Stimulated activated CD4-positive, alpha-beta T cell treated with anti-CD3 and anti-CD28 coated beads, Interleukin-2, amount 100 ng/mL, for 24 hours (primary cell): ENCODE measurements around the gene UBAP2L.
"Not testable (repeated sequence)": the region's sequence is repeated elsewhere in the genome, so short reads cannot be mapped to it uniquely, and the experiment has no call there.

Experiments
- DNase-seq, 2 donors: peaks; one replicate each; pipeline ENCODE4 v3.0.0-alpha.2; 2020

UBAP2L gene

DNA sequence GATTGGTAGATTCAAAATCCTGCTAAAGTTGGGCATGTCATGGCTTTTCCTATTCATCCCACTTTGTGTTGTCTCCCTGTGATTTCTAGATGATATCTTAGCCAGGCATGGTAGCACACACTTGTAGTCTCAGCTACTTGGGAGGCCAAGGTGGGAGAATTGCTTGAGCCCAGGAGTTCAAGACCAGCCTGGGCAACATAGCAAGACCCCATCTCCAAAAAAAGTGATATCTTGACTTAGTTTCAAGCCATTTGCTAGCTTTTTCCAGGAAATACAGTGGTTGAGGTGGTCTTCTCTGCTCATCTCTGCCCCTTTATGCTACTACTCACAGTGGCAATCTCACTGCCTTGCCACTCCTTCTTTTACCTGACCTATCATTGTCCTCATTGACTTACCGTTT lies 39.4 kb downstream of the UBAP2L start:
- DNase-seq = no peak

DNA sequence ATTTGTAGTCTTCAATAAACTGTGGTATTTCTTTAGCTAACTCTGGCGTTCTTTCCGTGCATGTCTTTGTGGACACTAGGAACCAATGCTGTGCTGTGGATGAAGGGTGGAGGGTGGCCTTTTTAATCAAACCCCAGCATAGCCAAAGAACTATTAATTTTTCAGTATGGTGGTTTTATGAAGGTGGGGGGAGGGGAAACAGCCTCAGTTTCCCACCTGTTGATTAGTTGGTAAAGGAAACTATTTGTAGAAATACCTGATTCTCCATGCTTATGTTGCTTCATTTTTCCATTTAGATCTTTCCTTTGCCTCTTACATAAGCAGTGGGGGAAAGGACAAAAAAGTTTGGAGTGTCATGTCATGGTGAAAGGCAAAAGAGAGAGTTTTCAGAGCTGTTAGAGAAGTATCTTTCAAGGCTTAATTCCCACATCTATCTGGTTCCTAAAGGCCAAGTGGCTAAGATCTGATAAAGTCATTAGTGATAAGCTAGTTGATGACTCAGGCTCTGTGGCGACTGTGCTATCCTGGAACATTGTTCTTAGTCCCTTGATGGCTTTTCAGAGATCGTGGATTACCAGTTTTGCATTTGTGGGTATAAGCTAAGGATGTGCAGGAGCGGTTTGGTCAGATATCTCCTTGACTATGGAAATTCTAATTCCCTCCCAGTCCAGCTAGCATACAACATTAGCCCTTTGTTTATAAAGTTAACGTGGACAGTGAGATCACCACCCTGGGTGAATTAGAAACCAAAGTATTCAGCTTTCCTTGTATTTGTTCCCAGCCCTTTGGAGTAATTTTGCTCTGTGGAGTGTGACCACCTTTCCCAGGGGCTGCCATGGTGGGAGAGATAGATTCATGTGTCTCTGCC lies 42.9 kb downstream of the UBAP2L start:
- no peak for DNase-seq

DNA sequence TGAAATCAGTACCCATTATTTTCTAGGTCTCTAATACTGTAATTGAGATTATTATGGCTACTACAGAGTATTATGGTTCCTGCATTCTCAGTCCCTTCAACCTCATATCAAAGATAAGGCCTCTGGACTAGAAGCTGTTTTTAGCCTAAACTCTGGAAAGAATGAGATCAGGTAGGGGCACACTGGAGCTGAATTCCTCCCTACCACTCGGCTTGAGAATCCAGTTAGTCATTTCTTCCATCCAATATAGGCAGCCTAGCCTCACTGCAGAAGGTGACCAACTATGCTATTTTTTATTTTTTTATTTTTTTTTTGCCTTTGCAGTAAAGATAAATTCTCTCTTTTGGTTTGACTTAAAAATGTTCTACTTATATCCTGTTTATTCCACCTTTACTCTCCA lies 43.7 kb downstream of the UBAP2L start:
- no peak for DNase-seq

DNA sequence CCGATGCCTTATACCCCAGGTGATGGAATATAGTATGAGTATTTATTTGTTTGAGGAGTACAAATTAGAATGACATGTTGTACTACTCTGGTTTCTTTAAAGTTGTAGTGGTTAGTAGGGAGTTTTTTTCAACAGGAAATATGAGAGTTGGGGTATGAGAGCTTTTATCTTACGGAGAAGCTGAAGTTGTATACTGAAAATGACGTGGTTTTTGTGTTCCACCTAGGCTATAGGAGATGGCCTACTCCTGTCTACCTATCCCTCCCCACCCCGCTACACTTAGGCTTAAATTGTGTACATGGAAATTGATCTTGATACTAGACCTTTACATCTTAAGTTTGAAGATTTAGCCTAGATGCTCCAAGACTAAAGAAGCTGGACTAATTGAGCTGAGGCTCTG lies 44.8 kb downstream of the UBAP2L start:
- DNase-seq = no peak

DNA sequence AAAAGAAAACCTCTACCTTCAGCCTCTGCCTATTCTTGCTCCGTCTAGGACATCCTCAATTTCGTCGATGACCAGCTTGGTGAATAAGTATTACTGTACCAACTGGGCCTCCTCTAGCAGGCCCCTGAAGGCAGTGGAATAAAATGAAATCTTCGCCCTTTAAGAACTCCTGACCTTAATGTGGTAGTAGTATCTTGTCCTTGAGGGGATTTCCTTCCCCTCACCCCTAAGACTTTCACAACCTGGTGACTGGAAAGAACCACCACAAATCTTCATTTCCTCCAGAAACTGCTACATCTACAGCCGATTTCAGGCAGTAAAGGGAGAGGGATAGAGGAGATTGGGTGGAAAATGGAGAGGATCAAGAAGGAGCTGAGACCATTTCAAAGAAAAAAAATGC lies 50.1 kb downstream of the UBAP2L start:
- no peak for DNase-seq

DNA sequence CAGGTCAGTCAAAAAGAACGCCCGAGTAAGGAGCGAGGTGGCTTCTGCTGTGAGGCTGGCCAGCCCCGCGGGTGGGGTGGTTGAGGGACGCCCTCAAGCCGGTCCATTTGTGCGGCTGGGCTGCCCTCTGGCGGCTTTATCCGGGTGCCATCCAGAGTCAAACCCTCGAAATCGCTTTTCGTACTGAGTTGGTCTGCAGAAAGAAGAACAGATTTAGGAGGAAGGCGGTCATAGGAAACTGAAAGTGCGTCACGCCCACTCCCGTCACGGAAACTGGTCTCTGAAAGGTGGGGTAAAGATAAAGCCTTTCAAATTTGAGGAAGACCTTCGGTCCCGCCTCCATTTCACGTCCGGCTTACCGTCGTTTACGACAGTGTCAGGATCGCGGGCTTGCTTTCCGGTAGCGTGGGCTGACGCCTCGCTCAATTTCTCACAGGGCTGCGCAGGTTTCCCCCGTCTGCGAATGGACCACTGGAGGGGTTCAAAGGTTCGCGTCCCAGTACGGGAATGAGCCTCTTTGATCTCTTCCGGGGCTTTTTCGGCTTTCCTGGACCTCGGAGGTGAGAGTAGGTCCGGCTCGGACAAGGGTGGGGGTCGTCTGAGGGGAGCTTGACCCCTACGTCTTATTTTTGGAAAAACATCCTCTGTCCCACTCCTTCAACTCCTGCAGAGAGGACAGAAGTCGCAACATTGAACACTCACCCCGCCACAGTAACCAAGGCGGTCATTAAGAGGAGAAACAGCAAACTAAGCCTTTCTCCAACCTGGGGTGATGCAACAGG lies 51.7 kb downstream of the UBAP2L start, which contains the start of gene HAX1:
HAX1 (plus strand) TSS at position 413 of the 782 bp plus-strand sequence; CDS start at position 508, 95 bp downstream.
- peak; percentile 98 for DNase-seq

DNA sequence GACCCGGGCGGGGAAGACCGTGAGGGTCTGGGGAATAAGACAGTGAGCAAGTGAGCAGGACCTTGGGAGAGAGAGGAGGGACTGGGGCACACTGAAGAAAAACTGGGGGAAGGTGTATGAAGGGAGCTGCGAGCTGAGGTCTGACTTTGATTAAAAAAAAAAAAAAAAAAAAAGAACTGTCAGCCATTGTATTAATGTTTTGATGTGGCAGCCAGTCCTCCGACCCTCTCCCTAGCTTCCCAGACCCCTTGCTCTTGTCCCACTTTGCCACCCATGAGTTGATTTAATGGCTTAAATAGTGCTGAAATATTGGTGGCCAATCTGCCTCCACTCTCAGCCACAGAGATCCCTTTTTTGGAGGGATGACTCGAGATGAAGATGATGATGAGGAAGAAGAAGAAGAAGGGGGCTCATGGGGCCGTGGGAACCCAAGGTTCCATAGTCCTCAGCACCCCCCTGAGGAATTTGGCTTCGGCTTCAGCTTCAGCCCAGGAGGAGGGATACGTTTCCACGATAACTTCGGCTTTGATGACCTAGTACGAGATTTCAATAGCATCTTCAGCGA lies 52.3 kb downstream of the UBAP2L start:
- no peak for DNase-seq

DNA sequence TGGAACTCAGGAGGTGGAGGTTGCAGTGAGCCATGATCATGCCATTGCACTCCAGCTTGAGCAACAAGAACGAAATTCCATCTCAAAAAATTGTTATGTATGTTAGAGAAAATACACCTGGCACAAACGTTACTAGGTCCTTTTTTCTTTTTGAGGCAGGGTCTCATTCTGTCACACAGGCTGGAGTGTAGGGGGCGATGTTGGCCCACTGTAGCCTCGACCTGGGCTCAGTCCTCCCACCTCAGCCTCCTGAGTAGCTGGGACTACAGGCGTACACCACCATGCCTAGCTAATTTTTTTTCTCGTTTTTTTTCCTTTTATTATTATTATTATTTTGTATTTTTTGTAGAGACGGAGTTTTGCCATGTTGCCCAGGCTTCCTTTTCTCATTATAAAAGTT lies 56.0 kb downstream of the UBAP2L start:
- peak; percentile 30 to 40 for DNase-seq

DNA sequence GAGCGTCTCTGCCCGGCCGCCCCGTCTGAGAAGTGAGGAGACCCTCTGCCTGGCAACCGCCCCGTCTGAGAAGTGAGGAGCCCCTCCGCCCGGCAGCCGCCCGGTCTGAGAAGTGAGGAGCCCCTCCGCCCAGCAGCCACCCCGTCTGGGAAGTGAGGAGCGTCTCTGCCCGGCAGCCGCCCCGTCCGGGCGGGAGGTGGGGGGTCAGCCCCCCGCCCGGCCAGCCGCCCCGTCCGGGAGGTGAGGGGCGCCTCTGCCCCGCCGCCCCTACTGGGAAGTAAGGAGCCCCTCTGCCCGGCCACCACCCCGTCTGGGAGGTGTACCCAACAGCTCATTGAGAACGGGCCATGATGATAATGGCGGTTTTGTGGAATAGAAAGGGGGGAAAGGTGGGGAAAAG lies 66.8 kb downstream of the UBAP2L start:
- not testable (repeated sequence) for DNase-seq

DNA sequence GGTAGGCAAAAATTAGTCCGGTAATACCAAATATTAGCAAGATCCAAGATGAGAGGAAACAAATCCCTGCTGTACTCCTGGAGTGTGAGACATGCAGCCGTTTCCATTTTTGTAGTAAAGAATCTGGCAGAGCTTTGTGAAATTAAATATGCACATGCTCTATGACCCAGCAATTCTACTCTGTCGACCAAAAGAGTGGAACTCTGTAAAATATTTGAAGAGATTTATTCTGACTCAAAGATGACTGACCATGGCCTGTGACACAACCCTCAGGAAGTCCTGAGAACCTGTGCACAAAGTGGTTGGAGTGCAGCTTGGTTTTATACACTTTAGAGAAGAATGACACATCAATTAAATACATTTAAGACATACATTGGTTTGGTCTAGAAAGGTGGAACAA lies 67.9 kb downstream of the UBAP2L start:
- no peak for DNase-seq

DNA sequence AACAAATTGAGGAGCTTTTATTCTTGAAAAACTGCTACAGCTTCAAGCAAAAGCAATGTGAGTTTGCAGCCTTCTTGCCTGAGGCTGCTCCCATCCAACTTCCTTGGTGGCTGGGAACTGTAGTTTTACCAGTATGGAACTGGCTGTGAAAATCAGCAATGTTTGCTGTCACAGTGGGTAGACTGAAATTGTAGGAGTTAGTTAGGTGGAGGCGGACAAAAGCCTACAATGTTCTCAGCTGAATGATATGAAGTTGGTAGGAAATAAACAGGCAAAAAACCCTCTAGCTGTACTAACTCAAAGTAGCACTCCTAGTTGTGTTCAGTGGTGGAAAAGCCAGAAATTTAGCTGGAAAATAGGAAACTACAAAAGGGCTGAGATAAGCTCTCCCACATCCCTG lies 70.2 kb downstream of the UBAP2L start:
- no peak for DNase-seq

DNA sequence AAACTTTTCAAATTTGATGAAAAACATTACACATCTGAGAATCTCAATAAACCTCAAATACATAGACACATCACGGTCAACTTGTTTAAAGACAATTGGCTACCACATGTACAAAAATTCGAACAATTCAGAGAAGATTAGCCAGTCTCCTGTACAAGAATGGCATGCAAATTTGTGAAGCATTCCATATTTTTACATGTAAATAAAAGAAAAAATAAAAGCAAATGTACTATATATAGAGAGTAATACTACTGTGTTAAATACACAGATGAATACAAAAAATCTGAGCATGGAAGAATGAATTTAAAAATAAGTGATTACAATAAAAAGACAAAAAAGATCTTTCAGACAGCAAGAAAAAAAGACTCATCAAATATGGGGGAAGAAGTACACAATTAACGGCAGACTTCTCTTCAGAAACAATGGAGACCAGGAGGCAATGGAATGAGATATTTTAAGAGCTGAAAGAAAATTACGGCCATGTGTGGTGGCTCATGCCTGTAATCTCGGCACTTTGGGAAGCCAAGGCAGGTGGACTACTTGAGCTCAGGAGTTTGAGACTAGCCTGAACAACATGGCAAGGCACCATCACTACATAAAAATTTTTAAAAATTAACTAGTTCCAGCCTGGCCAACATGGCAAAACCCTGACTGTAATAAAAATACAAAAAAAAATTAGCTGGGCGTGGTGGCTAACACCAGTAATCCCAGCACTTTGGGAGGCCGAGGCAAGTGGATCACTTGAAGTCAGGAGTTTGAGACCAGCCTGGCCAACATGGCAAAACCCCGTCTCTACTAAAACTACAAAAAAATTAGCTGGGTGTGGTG lies 74.9 kb downstream of the UBAP2L start:
- no peak for DNase-seq

DNA sequence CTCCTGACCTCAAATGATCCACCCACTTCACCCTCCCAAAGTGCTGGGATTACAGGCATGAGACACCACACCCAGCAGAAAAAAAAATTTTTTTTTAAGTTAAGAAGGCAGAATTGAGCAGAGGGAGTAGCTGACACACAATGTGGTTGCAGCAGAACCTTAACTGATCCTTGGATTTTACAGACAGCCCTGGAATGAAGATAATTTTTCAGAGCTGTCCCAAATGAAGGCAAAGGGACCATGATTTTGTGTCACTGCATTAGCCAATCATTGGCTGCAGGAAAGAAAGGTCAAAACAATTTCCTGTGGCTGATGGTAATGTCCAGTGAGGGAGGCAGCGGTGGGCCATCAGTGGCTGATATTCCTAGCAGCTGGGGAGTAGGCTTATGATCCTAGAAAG lies 80.8 kb downstream of the UBAP2L start:
- no peak for DNase-seq

DNA sequence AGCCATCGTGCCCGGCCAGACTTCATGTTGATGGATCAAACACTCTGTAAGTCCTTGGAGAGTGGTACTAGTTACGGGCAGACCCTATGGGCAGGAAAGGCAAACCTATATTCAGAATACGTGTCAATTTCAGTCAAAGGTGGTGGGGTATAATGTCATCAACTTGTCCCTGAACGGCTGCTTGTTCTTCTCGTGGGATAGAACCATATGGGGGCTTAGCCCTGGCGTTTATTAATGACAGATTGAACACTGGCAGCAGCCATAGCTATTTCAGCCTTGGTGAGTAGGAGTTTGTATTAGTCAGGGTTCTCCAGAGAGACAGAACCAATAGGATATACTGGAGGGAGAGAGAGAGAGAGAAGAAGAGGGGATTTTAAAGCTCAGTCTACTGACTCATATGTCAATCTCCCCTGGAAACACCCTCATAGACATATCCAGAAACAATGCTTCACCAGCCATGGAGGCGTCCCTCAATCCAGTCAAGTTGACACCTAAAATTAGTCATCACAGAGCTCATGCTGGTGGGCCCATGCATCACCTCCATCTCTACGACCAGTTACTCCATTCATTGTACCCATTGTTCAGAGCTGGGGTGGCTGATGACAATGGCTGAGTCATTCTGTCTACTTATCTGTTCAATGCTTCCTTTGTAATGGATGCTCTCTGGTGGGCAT lies 84.0 kb downstream of the UBAP2L start:
- peak; percentile 48 to 58 for DNase-seq

DNA sequence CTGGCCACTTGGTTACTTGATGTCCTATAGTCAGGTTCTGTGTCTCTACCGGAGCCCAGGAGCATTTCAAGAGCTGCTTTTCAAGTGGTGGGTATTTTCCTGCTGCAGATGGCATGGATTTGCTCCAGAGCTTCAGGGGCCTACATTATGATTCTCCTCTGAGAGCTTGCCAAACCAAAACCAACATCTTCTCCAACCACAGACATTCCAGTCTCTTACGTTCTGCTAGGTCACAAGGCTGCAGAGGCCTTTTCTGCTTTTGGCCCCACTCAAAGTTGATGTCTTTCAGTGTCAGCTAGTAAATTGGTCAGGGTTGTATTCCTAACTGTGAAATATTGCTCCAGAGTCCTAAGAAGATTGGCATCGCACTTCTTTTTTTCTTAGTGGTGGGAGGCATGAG lies 85.4 kb downstream of the UBAP2L start:
- no peak for DNase-seq

DNA sequence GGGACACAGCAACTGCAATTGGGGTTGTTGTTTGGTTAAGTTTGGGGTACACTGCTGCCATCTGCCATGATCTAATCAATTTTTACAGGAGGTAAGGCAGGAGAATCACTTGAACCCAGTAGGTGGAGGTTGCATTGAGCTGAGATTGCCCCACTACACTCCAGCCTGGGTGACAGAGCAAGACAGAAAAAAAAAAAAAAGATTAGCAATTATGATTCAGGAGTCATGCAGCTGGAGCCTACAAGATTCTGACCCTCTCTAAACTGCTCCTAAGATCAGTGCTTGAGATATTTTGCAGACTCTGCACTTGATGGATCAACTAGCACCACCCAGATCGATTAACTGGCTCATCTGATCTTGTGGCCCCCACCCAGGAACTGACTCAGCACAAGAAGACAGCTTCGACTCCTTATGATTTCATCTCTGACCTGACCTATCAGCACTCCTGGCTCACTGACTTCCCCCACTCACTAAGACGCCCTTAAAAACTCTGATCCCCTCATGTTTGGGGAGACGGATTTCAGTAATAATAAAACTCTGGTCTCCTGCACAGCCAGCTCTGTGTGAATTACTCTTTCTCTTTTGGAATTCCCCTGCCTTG lies 87.0 kb downstream of the UBAP2L start:
- DNase-seq = not testable (repeated sequence)

DNA sequence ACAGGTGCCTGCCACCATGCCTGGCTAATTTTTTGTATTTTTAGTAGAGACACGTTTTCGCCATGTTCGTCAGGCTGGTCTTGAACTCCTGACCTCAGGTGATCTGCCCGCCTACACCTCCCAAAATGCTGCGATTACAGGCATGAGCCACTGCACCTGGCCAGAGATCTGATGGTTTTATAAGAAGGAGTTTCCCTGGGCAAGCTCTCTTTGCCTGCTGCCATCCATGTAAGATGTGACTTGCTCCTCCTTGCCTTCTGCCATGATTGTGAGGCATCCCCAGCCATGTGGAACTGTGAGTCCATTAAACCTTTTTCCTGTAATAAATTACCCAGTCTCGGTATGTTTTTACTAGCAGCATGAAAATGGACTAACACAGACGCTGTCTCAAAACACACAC lies 88.4 kb downstream of the UBAP2L start:
- DNase-seq = not testable (repeated sequence)

DNA sequence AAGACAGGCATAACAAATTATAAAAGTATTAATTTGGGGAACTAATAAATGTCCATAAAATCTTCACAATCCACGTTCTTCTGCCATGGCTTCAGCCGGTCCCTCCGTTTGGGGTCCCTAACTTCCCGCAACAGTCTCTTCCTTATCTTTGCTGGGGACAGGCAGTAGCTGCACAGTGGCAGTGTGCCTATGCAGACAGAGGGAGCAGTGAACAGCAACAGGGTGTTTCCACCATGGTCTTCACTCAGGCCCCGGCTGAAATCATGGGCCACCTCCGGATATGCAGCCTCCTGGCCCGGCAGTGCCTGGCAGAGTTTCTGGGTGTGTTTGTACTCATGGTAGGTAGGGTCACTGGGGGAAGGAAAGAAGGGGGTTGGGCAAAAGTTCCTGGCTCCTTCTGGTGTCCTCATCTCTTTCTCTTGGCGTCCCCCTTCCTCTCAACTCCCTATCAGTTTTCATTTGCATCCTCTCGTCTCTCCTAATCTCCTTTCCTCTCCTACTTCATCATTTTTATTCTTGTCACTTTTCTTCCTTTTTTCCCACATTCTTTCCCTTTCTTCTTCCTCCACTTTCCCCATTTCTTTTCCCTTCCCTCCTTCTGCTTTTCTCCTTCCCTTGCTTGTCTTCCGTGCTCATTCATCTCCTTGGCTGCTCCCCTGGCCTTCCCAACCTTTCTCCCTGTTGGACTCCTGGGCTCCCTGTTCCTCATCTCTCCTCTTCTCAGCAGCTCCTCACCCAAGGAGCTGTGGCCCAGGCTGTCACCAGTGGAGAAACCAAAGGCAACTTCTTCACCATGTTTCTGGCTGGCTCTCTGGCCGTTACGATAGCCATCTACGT lies 91.7 kb downstream of the UBAP2L start:
- not testable (repeated sequence) for DNase-seq

DNA sequence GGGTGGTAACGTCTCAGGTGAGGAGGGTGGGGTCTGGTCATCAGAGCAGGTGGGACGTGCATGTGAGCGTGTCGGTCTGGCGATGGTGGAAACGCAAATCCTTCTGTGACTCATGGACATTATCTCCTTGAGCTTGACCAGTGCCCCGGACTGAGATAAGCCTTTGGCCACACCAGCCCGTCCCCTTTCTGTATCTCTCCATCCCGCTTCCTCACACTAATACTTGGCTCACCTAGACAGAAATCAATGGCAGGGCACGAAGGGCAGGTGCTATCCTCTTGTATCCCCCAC lies 92.3 kb downstream of the UBAP2L start:
- no peak for DNase-seq

DNA sequence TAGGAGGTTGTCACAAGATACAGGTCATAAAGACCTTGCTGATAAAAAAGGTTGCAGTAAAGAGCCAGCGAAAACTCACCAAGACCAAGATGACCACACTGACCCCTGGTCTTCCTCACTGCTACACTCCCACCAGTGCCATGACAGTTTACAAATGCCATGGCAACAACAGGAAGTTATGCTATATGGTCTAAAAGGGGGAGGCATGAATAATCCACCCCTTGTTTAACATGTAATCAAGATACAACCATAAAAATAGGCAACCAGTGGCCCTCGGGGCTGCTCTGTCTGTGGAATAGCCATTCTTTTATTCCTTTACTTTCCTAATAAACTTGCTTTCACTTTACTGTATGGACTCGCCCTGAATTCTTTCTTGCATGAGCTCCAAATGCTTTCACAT lies 93.5 kb downstream of the UBAP2L start:
- not testable (repeated sequence) for DNase-seq

DNA sequence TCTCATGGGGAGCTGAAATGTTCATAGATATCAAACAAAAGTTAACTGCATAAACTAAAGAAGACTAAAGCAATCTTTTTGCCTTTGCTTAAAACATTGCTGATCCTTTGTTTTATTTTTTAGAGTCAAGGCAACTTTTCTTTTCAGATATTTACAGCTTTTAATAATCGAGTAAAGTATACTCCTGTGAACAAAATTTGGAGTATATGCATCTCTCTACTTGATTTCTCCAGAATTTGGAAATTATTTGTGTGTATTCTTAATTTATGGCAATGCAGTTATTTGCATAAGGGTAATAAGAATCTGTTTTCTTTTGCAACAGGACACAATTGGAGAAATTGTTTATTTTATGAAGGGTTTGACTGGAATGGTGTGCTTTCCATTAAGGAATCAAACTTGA lies 95.9 kb downstream of the UBAP2L start:
- DNase-seq = no peak
